Adipose tissue (tissue), 3 donors: ENCODE measurements around the gene ZFP36L1. TPM values are rescaled to one million over a fixed set of nuclear protein-coding genes. Genes with fewer than 3 reads are reported as not detected.

Source experiments
- H3K27ac ChIP-seq: one replicate; pipeline ENCODE4 v1.5.1; 2013; ENCODE audit warnings: low read depth, low read length
- WGBS, 3 donors: extraction: QIAGEN DNeasy Blood & Tissue Kit; methylation state at CpG; one replicate each; pipeline ENCODE4 v1.1.7; 2013; 5-methylcytosine and 5-hydroxymethylcytosine counted together
- polyA plus RNA-seq, 3 donors: library from polyadenylated mRNA; stranded (reverse); fragments of 200-250 nt; gene quantifications; one replicate each; pipeline ENCODE4 v1.2.3, GENCODE V29; 2013
- donor health status: healthy with polysubstance abuse.
- donor health status: Bipolar disorder and iron deficiency.
- donor health status: healthy.

The ZFP36L1 gene
- polyA plus RNA-seq, 3 donors, result 174 to 335 (median 258) TPM

GRCh38 chr14:68788275-68788995 lies 4.4 kb downstream of the ZFP36L1 start:
- WGBS, 3 donors, result 13 to 20% (median 20%) methylated on average over 10 of the region's 10 CpGs
- H3K27ac ChIP-seq, result no peak overlapping the region

- 43 to 55% (median 50%) methylated on average over 15 of the region's 15 CpGs for WGBS, 3 donors
- H3K27ac ChIP-seq, result peak overlapping the region; percentile 68
These were observed 5.5 kb downstream of the ZFP36L1 start for GRCh38 chr14:68787092-68787992.

- peak overlapping the region; percentile 68 for H3K27ac ChIP-seq
- WGBS, 3 donors, result 45 to 74% (median 60%) methylated on average over 6 of the region's 6 CpGs
These were observed 6.3 kb downstream of the ZFP36L1 start for GRCh38 chr14:68786491-68787091.

- 35 to 61% (median 57%) methylated on average over 5 of the region's 5 CpGs for WGBS, 3 donors
- peak overlapping the region; percentile 57 for H3K27ac ChIP-seq
These were observed 7.1 kb downstream of the ZFP36L1 start for GRCh38 chr14:68785534-68786490.

GRCh38 chr14:68784978-68785533 lies 7.8 kb downstream of the ZFP36L1 start:
- WGBS, 3 donors, result 76 to 79% (median 78%) methylated on average over 6 of the region's 6 CpGs
- no peak overlapping the region for H3K27ac ChIP-seq

- WGBS, 3 donors, result 29 to 75% (median 47%) methylated on average over 5 of the region's 5 CpGs
- no peak overlapping the region for H3K27ac ChIP-seq
These were observed 8.5 kb downstream of the ZFP36L1 start for GRCh38 chr14:68784226-68784910.

GRCh38 chr14:68783408-68784225 lies 9.2 kb downstream of the ZFP36L1 start:
- H3K27ac ChIP-seq, result no peak overlapping the region
- WGBS, 3 donors, result 28 to 92% (median 90%) methylated on average over 3 of the region's 3 CpGs

- H3K27ac ChIP-seq, result no peak overlapping the region
- 76 to 82% (median 81%) methylated on average over 10 of the region's 10 CpGs for WGBS, 3 donors
These were observed 10.5 kb downstream of the ZFP36L1 start for GRCh38 chr14:68782091-68782981.

GRCh38 chr14:68781161-68782021 lies 11.5 kb downstream of the ZFP36L1 start:
- 62 to 71% (median 67%) methylated on average over 14 of the region's 14 CpGs for WGBS, 3 donors
- no peak overlapping the region for H3K27ac ChIP-seq

- WGBS, 3 donors, result 48 to 52% (median 51%) methylated on average over 7 of the region's 7 CpGs
These were observed 12.3 kb downstream of the ZFP36L1 start for GRCh38 chr14:68780358-68781160.

GRCh38 chr14:68779761-68780323 lies 13.0 kb downstream of the ZFP36L1 start:
- 64 to 80% (median 66%) methylated on average over 9 of the region's 9 CpGs for WGBS, 3 donors
- H3K27ac ChIP-seq, result no peak overlapping the region

More at GRCh38 chr14:68780358-68781160, 12.3 kb downstream of the ZFP36L1 start:
- no peak overlapping the region for H3K27ac ChIP-seq

- 97 to 100% (median 100%) methylated on average over 1 of the region's 1 CpG for WGBS, 3 donors
- H3K27ac ChIP-seq, result no peak overlapping the region
These were observed 15.2 kb downstream of the ZFP36L1 start for GRCh38 chr14:68777644-68778043.

GRCh38 chr14:68775614-68776126 lies 17.2 kb downstream of the ZFP36L1 start:
- WGBS, 3 donors, result 81 to 91% (median 84%) methylated on average over 6 of the region's 6 CpGs
- no peak overlapping the region for H3K27ac ChIP-seq
